ENCODE data around the gene MCCC1. TPM values are rescaled to one million over a fixed set of nuclear protein-coding genes. Genes with fewer than 3 reads are reported as not detected.

MCCC1 gene
- total RNA-seq, 2 donors from 2014 or later = 20.7 to 44.2 TPM

GRCh38 chr3:182970811-182971418 lies 128.4 kb downstream of the MCCC1 start:
- Histone ChIP-seq H3K4me1 (peaks cover 0 to 24% of the 10 kb centered on the region in 2 donors), H3K36me3 (no peaks in the 10 kb centered on the region), H3K4me3 (no peak overlapping the region), H3K27me3 (no peaks in the 10 kb centered on the region), H3K27ac (no peak overlapping the region), H3K9me3 (no peaks in the 10 kb centered on the region)
- no peak for TF ChIP-seq CTCF (IDR thresholded peaks at IDR 0.05)
- no peak for DNase-seq (ENCODE audit: low spot score)

DNA sequence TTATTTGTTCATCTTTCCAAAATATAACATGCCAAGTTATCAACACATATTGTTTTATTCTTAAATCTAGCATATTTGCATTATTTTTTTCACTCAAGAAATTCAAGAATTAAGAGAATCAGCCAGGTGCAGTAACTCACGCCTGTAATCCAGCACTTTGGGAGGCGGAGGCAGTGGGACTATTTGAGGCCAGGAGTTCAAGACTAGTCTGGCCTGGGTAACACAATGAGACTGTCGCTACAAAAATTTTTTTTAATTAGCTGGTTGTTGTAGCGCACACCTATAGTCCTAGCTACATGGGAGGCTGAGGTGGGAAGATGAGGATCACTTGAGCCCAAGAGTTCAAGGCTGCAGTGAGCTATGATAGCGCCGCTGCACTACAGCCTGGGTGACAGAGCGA lies 129.4 kb downstream of the MCCC1 start:
- Histone ChIP-seq H3K36me3 (no peaks in the 10 kb centered on the region), H3K4me1 (peaks cover 0 to 24% of the 10 kb centered on the region in 2 donors), H3K9me3 (no peaks in the 10 kb centered on the region), H3K27ac (no peak overlapping the region), H3K27me3 (no peaks in the 10 kb centered on the region), H3K4me3 (no peak overlapping the region)
- no peak for DNase-seq (ENCODE audit: low spot score)
- no peak for TF ChIP-seq CTCF (IDR thresholded peaks at IDR 0.05)

- Histone ChIP-seq H3K36me3 (no peaks in the 10 kb centered on the region), H3K4me3 (no peak overlapping the region), H3K27ac (no peak overlapping the region), H3K27me3 (no peaks in the 10 kb centered on the region), H3K9me3 (no peaks in the 10 kb centered on the region), H3K4me1 (peaks cover 0 to 24% of the 10 kb centered on the region in 2 donors)
- no peak for DNase-seq (ENCODE audit: low spot score)
- TF ChIP-seq CTCF (IDR thresholded peaks at IDR 0.05) = no peak
Measured at GRCh38 chr3:182969277-182969676, 130.0 kb downstream of the MCCC1 start.

- DNase-seq (ENCODE audit: low spot score) = no peak
- no peaks in the 10 kb centered on the region for H3K27me3 ChIP-seq
- H3K9me3 ChIP-seq = no peaks in the 10 kb centered on the region
- TF ChIP-seq CTCF (IDR thresholded peaks at IDR 0.05) = no peak
- H3K36me3 ChIP-seq = no peaks in the 10 kb centered on the region
- H3K4me3 ChIP-seq = no peak overlapping the region
- no peak overlapping the region for H3K27ac ChIP-seq
- peaks cover 0 to 25% of the 10 kb centered on the region in 2 donors for H3K4me1 ChIP-seq
Measured at GRCh38 chr3:182967218-182968204, 131.8 kb downstream of the MCCC1 start.

- no peak for TF ChIP-seq CTCF (IDR thresholded peaks at IDR 0.05)
- peaks cover 0 to 33% of the 10 kb centered on the region in 2 donors for H3K4me1 ChIP-seq
Measured at GRCh38 chr3:182965861-182966366, 133.4 kb downstream of the MCCC1 start.

More at GRCh38 chr3:182965861-182966366, 133.4 kb downstream of the MCCC1 start:
- H3K4me3 ChIP-seq = no peak overlapping the region
- no peaks in the 10 kb centered on the region for H3K9me3 ChIP-seq
- no peaks in the 10 kb centered on the region for H3K27me3 ChIP-seq
- no peak for DNase-seq (ENCODE audit: low spot score)
- H3K27ac ChIP-seq = no peak overlapping the region
- no peaks in the 10 kb centered on the region for H3K36me3 ChIP-seq

Other genes starting within 250 kb of the MCCC1 start
- 10 to 100 TPM; 14.2 to 23.5 TPM for gene DCUN1D1, start 119.0 kb downstream of the MCCC1 start, total RNA-seq
- gene LAMP3, start 63.2 kb upstream of the MCCC1 start, total RNA-seq = under 1 TPM in 1 of 2 donors, not detected in 1; 0.12 TPM
- 1 to 10 TPM; 1.7 to 2.0 TPM for gene B3GNT5, start 153.8 kb upstream of the MCCC1 start, total RNA-seq

All from right atrium auricular region (tissue), 2 donors.